Loucy (cell line): Measurements from ENCODE around the gene PMF1.

Experiments
- H2AFZ ChIP-seq: fragments of 200-600 bp; sonication (generic); 2 replicates; pipeline ENCODE4 v1.6.0; 2016; ENCODE audit warnings: antibody characterized with exemption, mild to moderate bottlenecking, low read length, moderate library complexity
- H3F3A ChIP-seq: fragments of 200-600 bp; 2 replicates; pipeline ENCODE4 v1.6.0; 2016; ENCODE audit warnings: antibody characterized with exemption, low read depth, mild to moderate bottlenecking
- H3K27me3 ChIP-seq: fragments of 200-600 bp; sonication (generic); 2 replicates; pipeline ENCODE4 v1.6.1; 2014; ENCODE audit warnings: low read length, mild to moderate bottlenecking; ENCODE audit not compliant: insufficient read depth, poor library complexity, severe bottlenecking
- H3K36me3 ChIP-seq: fragments of 200-600 bp; sonication (generic); 2 replicates; pipeline ENCODE4 v1.6.1; 2016; ENCODE audit warnings: low read length; ENCODE audit not compliant: insufficient read depth
- H3K4me1 ChIP-seq: fragments of 200-600 bp; sonication (generic); 2 replicates; pipeline ENCODE4 v1.5.1; 2014; ENCODE audit warnings: low read length, mild to moderate bottlenecking; ENCODE audit not compliant: insufficient read depth, poor library complexity, severe bottlenecking
- H3K4me2 ChIP-seq: fragments of 200-600 bp; sonication (generic); 2 replicates; pipeline ENCODE4 v1.6.0; 2014; ENCODE audit warnings: antibody characterized with exemption, low read length, low read depth, mild to moderate bottlenecking; ENCODE audit not compliant: poor library complexity, severe bottlenecking
- H3K4me3 ChIP-seq: fragments of 200-600 bp; sonication (generic); 2 replicates; pipeline ENCODE4 v1.5.1; 2014; ENCODE audit warnings: low read length, mild to moderate bottlenecking, mixed read lengths; ENCODE audit not compliant: poor library complexity, severe bottlenecking
- H3K79me2 ChIP-seq: fragments of 200-600 bp; sonication (generic); 2 replicates; pipeline ENCODE4 v1.6.1; 2014; ENCODE audit warnings: low read length; ENCODE audit not compliant: insufficient read depth
- H3K9ac ChIP-seq: fragments of 200-600 bp; sonication (generic); 2 replicates; pipeline ENCODE4 v1.6.0; 2014; ENCODE audit warnings: mild to moderate bottlenecking, low read depth, low read length, moderate library complexity; ENCODE audit not compliant: poor library complexity, severe bottlenecking
- H3K9me2 ChIP-seq: fragments of 200-600 bp; sonication (generic); replicated peaks from 2 replicates; pipeline ENCODE4 v1.6.1; 2016; ENCODE audit warnings: low read depth, low read length, mixed read lengths
- H3K9me3 ChIP-seq: fragments of 200-600 bp; sonication (generic); 2 replicates; pipeline ENCODE4 v1.6.1; 2014; ENCODE audit warnings: mild to moderate bottlenecking, antibody characterized with exemption, low read length, low read depth; ENCODE audit not compliant: insufficient read depth
- H4K20me1 ChIP-seq: fragments of 200-600 bp; sonication (generic); 2 replicates; pipeline ENCODE4 v1.6.0; 2014; ENCODE audit warnings: antibody characterized with exemption, low read length, mild to moderate bottlenecking; ENCODE audit not compliant: insufficient read depth, poor library complexity, severe bottlenecking
- EZH2phosphoT487 ChIP-seq: fragments of 200-600 bp; IDR thresholded peaks from 2 replicates; pipeline ENCODE4 v1.6.1; 2018; ENCODE audit warnings: antibody characterized with exemption, mild to moderate bottlenecking, moderate library complexity, borderline replicate concordance
- TF ChIP-seq, protein P1 (sequence below): fragments of 200-600 bp; sonication (generic); conservative IDR thresholded peaks from 2 replicates; pipeline ENCODE4 v1.5.1; 2014; ENCODE audit warnings: mild to moderate bottlenecking, antibody characterized with exemption, low read length

The PMF1 gene

DNA sequence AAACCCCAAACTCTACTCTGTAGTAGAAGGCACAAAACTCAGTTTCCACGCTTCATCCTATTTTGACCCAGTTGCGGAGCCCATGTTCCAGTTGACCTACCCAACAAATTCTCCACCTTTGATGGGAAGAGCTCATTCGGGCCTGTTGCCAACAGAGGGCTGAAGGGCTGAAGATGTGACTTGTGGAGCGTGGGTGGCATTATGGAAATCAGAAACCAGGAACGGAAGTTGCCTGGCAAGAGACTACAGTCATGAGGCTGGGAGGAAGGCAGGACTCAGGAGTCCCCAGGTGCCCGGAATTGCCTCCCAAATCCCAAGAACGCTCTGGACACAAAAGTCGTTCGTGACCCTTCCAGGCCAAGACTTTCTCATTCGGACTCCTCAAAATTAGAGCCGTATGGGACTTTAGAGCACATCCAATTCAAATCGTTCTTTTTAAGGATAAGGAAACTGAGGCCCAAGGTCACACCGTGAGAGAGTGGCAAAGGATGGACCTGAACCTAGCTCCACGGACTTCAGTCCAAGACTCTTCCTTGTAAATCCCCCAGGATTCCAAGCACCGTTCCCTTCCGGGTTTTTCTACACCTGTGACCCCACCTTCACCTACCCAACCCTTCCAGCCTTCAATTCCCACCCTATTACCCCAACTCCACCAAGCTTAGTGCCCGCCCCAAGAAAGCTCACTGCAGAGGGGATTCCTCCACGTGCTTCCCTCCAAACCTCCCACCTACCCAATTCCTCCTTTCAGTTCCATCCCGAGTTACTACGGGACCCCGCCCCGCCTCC lies 69.1 kb downstream of the PMF1 start:
- peaks cover 57% of the 10 kb centered on the region for H3K79me2 ChIP-seq
- H3K36me3 ChIP-seq = peaks cover 23% of the 10 kb centered on the region
- H3F3A ChIP-seq = no peaks in the 10 kb centered on the region
- H3K9ac ChIP-seq = peak overlapping the region; percentile 82
- no peaks in the 10 kb centered on the region for H3K27me3 ChIP-seq
- peak overlapping the region; percentile 97 for H3K4me2 ChIP-seq
- peak overlapping the region; percentile 79 for H3K4me3 ChIP-seq
- H3K9me3 ChIP-seq = no peaks in the 10 kb centered on the region
- H2AFZ ChIP-seq = peak overlapping the region; percentile 80
- H3K9me2 ChIP-seq = no peaks in the 10 kb centered on the region
- no peak for TF ChIP-seq EZH2phosphoT487
- TF ChIP-seq, protein P1, sequence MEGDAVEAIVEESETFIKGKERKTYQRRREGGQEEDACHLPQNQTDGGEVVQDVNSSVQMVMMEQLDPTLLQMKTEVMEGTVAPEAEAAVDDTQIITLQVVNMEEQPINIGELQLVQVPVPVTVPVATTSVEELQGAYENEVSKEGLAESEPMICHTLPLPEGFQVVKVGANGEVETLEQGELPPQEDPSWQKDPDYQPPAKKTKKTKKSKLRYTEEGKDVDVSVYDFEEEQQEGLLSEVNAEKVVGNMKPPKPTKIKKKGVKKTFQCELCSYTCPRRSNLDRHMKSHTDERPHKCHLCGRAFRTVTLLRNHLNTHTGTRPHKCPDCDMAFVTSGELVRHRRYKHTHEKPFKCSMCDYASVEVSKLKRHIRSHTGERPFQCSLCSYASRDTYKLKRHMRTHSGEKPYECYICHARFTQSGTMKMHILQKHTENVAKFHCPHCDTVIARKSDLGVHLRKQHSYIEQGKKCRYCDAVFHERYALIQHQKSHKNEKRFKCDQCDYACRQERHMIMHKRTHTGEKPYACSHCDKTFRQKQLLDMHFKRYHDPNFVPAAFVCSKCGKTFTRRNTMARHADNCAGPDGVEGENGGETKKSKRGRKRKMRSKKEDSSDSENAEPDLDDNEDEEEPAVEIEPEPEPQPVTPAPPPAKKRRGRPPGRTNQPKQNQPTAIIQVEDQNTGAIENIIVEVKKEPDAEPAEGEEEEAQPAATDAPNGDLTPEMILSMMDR = no peak
- H4K20me1 ChIP-seq = peaks cover 36% of the 10 kb centered on the region
- H3K4me1 ChIP-seq = peaks cover 31% of the 10 kb centered on the region

DNA sequence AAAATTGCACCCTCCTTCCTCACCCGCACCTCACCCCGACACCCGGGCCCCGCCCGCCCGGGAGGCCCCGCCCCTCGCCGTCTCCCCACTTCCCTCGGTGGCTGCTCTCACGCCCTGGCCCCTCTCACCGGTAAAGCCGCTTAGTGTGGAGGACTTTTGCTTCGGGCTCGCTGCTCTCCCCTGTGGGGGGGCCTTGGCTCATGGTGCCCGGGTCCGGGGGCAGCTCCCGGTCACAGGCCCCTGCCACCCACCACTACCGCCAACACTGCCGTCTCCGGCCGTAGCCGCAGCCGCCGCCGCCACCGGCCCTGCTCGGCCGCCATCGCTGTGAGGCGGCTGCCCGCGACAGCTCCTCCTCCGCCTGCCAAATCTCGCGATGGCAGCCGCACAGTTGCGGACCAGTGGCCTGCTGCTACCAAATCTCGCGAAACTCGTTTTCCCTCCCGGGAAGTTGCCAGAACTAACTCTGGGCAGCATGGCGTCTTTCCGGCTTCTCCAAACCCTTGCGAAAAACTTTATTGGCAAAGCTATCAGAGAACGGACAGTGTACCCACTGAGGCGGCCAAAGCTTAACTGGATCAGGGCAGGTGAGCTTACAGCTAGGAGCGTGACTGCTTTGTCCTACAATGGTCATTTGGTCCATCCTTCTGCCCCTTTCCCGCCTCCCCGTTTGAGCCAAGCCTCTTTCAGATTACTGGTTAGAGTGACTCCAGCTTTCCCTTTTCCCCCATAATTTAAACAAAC lies 69.8 kb downstream of the PMF1 start, which contains the start of gene SMG5:
TSS of gene SMG5 (minus strand) at position 347 of the 744 bp plus-strand sequence. CDS start at position 202, 145 bp downstream.
- Histone ChIP-seq H2AFZ (peak within 1 kb of the TSS; percentile 83), H3K27me3 (no peaks in the 10 kb centered on the region), H3K79me2 (peaks cover 57% of the 10 kb centered on the region)

DNA sequence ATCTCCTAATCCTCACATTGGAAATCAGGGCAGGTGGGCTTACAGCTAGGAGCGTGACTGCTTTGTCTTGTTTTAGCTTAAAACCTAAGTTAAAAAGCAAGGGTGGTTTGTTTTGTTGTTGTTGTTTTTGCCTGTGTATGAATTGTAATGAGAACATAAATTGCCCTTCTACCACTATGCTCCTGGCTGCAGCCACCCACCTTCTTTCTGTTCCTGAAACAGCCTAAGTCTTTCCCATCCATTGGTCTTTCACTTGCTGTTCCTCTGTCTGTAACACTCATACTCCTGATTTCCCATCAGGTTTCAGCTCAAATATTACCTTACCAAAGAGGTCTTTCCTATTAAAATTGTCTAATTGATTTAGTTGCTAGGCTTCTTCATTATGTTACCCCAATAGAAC lies 70.7 kb downstream of the PMF1 start:
- peaks cover 31% of the 10 kb centered on the region for H3K4me1 ChIP-seq
- no peaks in the 10 kb centered on the region for H3K9me3 ChIP-seq
- no peaks in the 10 kb centered on the region for H3F3A ChIP-seq
- peak overlapping the region; percentile 83 for H2AFZ ChIP-seq
- H3K9ac ChIP-seq = peak overlapping the region; percentile 82
- peaks cover 36% of the 10 kb centered on the region for H4K20me1 ChIP-seq
- peak overlapping the region; percentile 86 for H3K4me2 ChIP-seq
- H3K27me3 ChIP-seq = no peaks in the 10 kb centered on the region
- no peaks in the 10 kb centered on the region for H3K9me2 ChIP-seq
- H3K36me3 ChIP-seq = peaks cover 6% of the 10 kb centered on the region
- peaks cover 48% of the 10 kb centered on the region for H3K79me2 ChIP-seq
- TF ChIP-seq EZH2phosphoT487 = no peak
- TF ChIP-seq, protein P1 = no peak
- peak overlapping the region; percentile 79 for H3K4me3 ChIP-seq

More for the DNA sequence above, 69.8 kb downstream of the PMF1 start, which contains the start of gene SMG5:
- peaks cover 36% of the 10 kb centered on the region for H4K20me1 ChIP-seq
- H3K9ac ChIP-seq = peak within 1 kb of the TSS; percentile 82
- peaks cover 15% of the 10 kb centered on the region for H3K36me3 ChIP-seq
- no peaks in the 10 kb centered on the region for H3K9me2 ChIP-seq
- peaks cover 31% of the 10 kb centered on the region for H3K4me1 ChIP-seq
- TF ChIP-seq, protein P1 = no peak
- no peak for TF ChIP-seq EZH2phosphoT487
- H3K9me3 ChIP-seq = no peaks in the 10 kb centered on the region
- H3F3A ChIP-seq = no peaks in the 10 kb centered on the region
- peak within 1 kb of the TSS; percentile 97 for H3K4me2 ChIP-seq
- H3K4me3 ChIP-seq = peak within 1 kb of the TSS; percentile 79
